M059J (cell line): ENCODE data around the gene ANXA1. TPM values are rescaled to one million over a fixed set of nuclear protein-coding genes. Genes with fewer than 3 reads are reported as not detected.

Experiments used
- DNase-seq: peaks from one replicate; pipeline ENCODE4 v3.0.0-alpha.2; 2012; ENCODE audit warnings: low read depth
- total RNA-seq: library from RNA; depleted of rRNA; stranded (reverse); fragments of >200 nt; shearing (Covaris generic); gene quantifications from 2 replicates; pipeline ENCODE4 v1.2.3, GENCODE V29; 2014; rRNA removed

Gene ANXA1
- total RNA-seq, 1 experiment from 2014 or later = 753 TPM

DNA sequence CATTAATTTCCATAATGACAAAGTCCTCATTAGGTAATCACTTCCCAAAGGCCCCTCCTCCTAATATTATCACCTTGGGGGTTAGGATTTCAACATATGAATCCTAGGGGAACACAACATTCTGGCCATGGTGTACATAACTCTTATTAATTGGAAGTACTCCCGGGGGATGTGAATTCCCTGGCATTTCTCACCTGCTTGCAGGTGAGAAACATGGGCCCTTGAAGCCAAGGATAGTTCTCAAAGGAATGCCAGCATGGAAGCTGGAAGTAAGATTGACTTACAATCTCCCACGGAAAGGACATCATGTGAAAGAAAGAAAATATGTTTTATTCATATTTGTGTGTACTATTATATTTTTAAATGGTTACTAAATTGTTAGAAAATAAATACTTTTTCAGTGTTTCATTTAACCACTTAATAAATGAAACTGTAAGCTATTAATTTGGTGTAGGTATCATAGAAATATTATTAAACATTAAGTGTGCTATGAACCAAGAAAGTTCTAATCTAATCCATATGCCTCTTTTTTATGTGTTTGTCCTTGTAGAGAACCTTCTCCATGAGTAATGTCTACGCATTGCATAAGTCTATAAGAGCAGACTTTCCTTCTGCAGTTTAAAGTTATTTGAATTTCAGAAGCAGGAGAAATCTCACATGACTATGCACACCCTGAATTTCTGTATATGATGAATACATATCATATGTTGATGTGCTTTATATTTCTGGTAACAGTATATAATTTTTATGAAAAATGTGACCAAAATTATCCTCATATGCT, 59.4 kb downstream of the ANXA1 start:
- no peak for DNase-seq

DNA sequence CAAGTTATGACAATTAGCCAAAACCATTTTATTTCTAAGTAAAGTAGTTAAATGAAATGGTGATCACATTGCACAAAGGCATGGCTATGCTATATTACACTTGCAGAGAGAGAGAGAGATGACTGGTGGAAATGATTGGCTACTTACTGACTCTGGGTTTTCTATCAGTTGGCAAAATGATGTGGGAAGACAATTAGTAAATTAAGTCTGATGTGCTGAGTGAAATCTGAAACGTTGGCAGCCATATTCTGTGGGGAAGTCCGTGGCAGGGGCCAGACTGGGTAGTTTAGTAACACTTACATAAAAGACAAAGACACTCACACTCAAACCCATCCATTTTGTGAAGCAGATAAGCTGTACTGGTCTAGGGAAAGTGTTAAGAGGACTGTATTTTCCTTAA, 61.6 kb downstream of the ANXA1 start:
- DNase-seq = no peak

DNA sequence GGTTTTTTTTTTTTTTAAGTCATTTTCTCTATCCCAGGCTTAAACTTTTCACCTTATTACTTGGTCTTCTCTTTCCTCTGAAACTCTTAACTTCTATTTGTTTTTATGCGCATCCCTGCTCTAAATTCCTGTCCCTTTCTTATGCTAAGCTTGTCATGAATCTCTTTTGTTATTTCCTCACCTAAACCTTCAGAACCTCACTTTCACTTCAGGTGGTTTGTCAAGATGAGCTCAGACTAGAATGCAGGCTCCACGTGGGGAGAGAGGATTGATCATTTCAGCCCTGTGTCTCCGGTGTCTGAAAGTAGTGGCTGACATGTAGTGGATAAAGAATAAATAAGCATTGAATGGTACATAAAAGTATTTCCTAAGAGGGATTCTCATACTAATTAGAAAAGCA, 63.6 kb downstream of the ANXA1 start:
- no peak for DNase-seq

DNA sequence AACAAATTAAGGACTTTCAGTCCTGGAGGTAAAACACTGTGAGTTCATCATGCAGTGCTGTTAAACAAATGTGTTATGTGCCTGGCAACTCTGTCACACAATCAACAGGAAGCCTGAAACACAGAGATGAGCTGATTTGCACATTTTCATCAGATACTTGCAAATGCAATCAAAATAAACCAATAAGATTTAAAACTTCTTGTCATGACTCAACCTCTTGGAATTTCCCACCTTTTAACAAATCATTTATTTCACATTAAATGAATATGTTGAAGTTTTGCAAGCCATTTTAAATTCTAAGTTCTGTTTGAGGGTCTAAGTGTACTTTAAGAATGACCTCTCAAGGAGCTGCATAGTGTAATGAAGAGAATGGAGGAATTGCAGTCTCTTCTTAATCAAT, 64.4 kb downstream of the ANXA1 start:
- no peak for DNase-seq

Other genes starting within 250 kb of the ANXA1 start
- gene ALDH1A1, start 198.8 kb upstream of the ANXA1 start, total RNA-seq = 0.07 and 0.71 TPM in 2 replicates